NB4 (cell line): ENCODE data around the gene PLA2G12B.

ENCODE experiments used
- DNase-seq: peaks from one replicate; pipeline ENCODE4 v3.0.0; 2010; ENCODE audit warnings: low read depth
- H3K4me3 ChIP-seq: one replicate; pipeline ENCODE4 v1.5.1; 2011; ENCODE audit warnings: mild to moderate bottlenecking, low read depth, low read length, moderate library complexity
- MYC ChIP-seq: IDR thresholded peaks from 2 replicates; pipeline ENCODE4 v1.6.1; 2011; ENCODE audit warnings: low read depth, low read length
- POLR2A ChIP-seq: IDR thresholded peaks from 2 replicates; pipeline ENCODE4 v1.6.1; 2011; ENCODE audit warnings: mild to moderate bottlenecking; ENCODE audit not compliant: insufficient read length; ENCODE audit errors: extremely low read depth
- TF ChIP-seq, protein P1 (sequence below): IDR thresholded peaks from 2 replicates; pipeline ENCODE4 v1.6.1; 2011; ENCODE audit warnings: low read depth, low read length
- TF ChIP-seq, protein P2 (sequence below): IDR thresholded peaks from one replicate; pipeline ENCODE4 v1.5.1; 2012; ENCODE audit warnings: low read depth, low read length

PLA2G12B gene

DNA sequence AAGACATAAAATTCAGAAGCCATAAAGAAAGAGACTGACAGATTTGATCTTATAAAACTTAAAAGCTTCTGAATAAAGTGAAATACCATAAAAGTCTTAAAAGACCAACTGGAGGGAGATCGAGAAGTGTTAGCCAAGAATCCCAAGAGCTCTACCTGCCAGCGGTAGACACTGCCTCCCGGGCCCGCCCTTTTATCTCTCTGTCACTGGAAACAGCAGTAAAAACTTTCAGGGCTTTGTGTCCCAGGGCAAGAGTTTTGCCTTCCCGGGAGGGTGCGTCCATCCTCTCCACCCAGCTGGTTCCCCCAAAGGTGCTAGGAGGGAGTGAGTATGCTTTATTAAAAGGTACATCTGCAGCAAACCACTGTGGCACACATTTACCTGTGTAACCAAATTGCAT, 5.8 kb downstream of the PLA2G12B start:
- DNase-seq: no peak
- TF ChIP-seq, protein P1, sequence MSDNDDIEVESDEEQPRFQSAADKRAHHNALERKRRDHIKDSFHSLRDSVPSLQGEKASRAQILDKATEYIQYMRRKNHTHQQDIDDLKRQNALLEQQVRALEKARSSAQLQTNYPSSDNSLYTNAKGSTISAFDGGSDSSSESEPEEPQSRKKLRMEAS: no peak
- TF ChIP-seq, protein P2, sequence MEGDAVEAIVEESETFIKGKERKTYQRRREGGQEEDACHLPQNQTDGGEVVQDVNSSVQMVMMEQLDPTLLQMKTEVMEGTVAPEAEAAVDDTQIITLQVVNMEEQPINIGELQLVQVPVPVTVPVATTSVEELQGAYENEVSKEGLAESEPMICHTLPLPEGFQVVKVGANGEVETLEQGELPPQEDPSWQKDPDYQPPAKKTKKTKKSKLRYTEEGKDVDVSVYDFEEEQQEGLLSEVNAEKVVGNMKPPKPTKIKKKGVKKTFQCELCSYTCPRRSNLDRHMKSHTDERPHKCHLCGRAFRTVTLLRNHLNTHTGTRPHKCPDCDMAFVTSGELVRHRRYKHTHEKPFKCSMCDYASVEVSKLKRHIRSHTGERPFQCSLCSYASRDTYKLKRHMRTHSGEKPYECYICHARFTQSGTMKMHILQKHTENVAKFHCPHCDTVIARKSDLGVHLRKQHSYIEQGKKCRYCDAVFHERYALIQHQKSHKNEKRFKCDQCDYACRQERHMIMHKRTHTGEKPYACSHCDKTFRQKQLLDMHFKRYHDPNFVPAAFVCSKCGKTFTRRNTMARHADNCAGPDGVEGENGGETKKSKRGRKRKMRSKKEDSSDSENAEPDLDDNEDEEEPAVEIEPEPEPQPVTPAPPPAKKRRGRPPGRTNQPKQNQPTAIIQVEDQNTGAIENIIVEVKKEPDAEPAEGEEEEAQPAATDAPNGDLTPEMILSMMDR: no peak
- no peak for TF ChIP-seq POLR2A
- no peak for TF ChIP-seq MYC
- H3K4me3 ChIP-seq: no peak overlapping the region

DNA sequence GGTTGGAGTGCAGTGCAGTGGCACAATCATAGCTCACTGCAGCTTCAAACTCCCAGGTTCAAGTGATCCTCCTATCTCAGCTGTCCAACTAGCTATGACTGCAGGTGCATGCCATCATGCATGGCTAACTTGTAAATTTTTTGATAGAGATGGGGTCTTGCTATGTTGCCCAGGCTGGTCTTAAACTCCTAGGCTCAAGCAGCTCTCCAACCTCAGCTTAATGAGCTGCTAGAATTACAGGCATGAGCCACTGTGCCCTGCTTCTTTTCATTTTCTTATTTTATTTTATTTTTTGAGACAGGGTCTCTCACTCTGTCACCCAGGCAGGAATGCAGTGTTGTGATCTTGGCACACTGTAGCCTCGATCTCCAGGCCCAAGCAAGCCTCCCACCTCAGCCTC, 7.6 kb downstream of the PLA2G12B start:
- no peak overlapping the region for H3K4me3 ChIP-seq
- no peak for DNase-seq
- TF ChIP-seq MYC: no peak
- TF ChIP-seq, protein P2: no peak
- no peak for TF ChIP-seq POLR2A
- TF ChIP-seq, protein P1: no peak

DNA sequence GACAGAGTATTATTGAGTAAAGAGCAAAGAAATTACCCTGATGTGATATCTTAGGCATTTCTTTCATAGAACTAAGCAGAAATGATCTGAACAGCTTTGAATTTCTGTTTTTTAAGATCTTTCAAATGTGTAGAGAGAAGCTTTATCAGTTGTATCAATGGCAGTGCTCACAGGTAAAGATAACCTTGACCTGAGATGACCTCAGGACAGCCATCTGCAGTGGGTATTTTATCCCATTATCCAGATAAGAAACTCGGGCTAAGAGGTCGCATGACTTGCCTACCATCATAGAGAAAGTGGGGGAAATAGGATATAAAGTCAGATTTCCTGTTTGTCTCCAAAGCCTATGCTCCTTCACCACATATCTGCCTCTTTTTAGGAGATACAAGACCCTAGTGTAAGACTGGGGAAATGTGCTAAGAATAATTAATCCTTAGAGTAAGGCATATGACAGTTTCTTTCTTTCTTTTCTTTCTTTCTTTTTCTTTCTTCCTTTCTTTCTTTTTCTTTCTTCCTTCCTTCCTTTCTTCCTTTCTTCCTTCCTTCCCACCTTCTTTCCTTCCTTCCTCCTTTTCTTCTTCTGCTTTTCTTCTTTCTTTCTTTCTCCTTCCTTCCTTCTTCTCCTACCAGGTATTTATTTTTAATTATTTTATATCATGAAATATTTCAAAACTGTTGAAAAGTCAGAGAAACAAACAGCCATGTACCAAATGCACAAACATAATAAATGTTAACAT, 10.9 kb downstream of the PLA2G12B start:
- H3K4me3 ChIP-seq: no peak overlapping the region
- no peak for TF ChIP-seq POLR2A
- TF ChIP-seq, protein P2: no peak
- TF ChIP-seq, protein P1: no peak
- TF ChIP-seq MYC: no peak
- DNase-seq: no peak

DNA sequence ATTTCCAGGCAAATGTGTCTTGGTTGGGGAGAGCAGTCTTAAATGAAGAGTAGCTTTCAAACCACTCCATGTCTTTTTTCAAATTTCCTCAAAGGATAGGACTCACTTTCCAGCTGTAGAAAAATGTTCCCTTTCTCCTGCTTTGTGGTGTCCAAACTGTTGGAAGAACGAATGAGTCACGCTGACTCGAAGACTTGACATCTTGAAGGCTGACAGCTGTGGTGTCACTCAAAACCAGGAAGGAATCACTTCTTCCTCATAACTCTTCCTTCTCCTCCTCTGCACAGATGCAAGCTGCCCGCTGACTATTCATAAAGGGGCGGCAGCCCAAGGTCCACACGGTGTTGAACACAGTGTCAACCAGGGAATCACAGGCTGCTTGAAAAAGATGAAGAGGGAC, 19.2 kb downstream of the PLA2G12B start:
- no peak overlapping the region for H3K4me3 ChIP-seq
- TF ChIP-seq, protein P2: no peak
- TF ChIP-seq, protein P1: no peak
- no peak for TF ChIP-seq POLR2A
- TF ChIP-seq MYC: no peak
- no peak for DNase-seq

DNA sequence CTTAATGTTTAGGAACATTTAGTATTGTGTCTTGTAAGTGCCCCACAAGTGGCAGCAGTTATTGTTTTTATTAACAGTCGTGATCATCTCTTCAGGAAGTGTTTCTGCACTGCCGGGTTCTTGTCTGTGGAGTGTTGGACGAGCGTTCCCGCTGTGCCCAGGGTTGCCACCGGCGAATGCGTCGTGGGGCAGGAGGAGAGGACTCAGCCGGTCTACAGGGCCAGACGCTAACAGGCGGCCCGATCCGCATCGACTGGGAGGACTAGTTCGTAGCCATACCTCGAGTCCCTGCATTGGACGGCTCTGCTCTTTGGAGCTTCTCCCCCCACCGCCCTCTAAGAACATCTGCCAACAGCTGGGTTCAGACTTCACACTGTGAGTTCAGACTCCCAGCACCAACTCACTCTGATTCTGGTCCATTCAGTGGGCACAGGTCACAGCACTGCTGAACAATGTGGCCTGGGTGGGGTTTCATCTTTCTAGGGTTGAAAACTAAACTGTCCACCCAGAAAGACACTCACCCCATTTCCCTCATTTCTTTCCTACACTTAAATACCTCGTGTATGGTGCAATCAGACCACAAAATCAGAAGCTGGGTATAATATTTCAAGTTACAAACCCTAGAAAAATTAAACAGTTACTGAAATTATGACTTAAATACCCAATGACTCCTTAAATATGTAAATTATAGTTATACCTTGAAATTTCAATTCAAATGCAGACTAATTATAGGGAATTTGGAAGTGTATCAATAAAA, 22.2 kb downstream of the PLA2G12B start:
- DNase-seq: no peak
- TF ChIP-seq MYC: no peak
- no peak for TF ChIP-seq POLR2A
- TF ChIP-seq, protein P2: no peak
- no peak overlapping the region for H3K4me3 ChIP-seq
